AG04449 (cell line): ENCODE measurements around the gene ID4.

Experiments
- CTCF ChIA-PET: fragments of 350-600 bp; formaldehyde crosslinking; extraction: SDS; loops from one replicate; lab custom pipeline; 2021; ENCODE audit warnings: antibody characterized with exemption; lab: Yijun Ruan, JAX
- POLR2A ChIA-PET: fragments of 400-600, 350-600 bp; formaldehyde crosslinking; extraction: SDS; loops from one replicate; lab custom pipeline; 2020; ENCODE audit warnings: antibody characterized with exemption, inconsistent platforms; lab: Yijun Ruan, JAX
- DNase-seq: peaks from one replicate; pipeline ENCODE4 v3.0.0-alpha.2; 2010; ENCODE audit warnings: low read depth, low spot score
- H3K4me3 ChIP-seq: 2 replicates; pipeline ENCODE4 v1.5.1; 2011; ENCODE audit warnings: low read depth, mild to moderate bottlenecking, control low read depth, low read length
- TF ChIP-seq, protein P1 (sequence below): IDR thresholded peaks from one replicate; pipeline ENCODE4 v1.5.1; 2011; ENCODE audit warnings: mild to moderate bottlenecking, moderate library complexity, low read length, control low read depth, inconsistent platforms; ENCODE audit not compliant: insufficient read depth; ENCODE audit errors: missing control alignments

ID4 gene

GRCh38 chr6:19857139-19857538, 20.0 kb downstream of the ID4 start:
- CTCF ChIA-PET = no interaction called here
- DNase-seq = no peak
- POLR2A ChIA-PET = no interaction called here
- TF ChIP-seq, protein P1, sequence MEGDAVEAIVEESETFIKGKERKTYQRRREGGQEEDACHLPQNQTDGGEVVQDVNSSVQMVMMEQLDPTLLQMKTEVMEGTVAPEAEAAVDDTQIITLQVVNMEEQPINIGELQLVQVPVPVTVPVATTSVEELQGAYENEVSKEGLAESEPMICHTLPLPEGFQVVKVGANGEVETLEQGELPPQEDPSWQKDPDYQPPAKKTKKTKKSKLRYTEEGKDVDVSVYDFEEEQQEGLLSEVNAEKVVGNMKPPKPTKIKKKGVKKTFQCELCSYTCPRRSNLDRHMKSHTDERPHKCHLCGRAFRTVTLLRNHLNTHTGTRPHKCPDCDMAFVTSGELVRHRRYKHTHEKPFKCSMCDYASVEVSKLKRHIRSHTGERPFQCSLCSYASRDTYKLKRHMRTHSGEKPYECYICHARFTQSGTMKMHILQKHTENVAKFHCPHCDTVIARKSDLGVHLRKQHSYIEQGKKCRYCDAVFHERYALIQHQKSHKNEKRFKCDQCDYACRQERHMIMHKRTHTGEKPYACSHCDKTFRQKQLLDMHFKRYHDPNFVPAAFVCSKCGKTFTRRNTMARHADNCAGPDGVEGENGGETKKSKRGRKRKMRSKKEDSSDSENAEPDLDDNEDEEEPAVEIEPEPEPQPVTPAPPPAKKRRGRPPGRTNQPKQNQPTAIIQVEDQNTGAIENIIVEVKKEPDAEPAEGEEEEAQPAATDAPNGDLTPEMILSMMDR = no peak
- no peak overlapping the region for H3K4me3 ChIP-seq

GRCh38 chr6:19857703-19858102, 20.5 kb downstream of the ID4 start:
- POLR2A ChIA-PET = no interaction called here

DNA sequence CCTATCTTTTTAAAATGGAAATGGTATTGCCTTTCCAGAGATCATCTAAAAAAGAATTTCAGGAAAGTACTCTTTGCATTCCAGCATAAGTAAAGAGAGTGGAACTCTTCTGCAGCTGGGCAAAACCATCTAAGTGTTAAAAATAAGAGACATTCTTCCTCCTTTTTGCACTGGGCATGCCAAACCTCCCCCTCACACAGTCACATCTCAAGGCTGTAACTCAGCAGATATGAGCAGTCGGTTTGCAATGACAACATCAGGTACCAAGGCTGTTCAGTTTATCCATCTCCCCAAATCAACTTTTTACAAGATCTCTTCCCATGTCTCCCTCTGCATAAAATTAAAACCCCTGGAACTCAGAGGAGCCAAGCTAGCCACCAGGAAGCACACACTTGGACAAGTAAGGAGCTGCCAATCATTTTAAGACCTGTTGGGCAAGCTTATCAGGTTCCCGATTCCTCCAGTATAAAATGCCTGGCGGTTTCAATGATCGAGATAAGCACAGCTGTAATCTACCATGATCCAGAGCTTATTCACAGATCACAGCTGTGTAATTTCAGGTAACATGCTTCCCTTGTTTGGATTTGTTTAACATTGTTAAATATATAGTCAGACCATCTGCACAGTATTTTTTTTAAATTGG, 23.2 kb downstream of the ID4 start:
- TF ChIP-seq, protein P1 = no peak
- ChIA-PET POLR2A (no interaction called here), CTCF (interaction anchor here (1.7 to 2.0 kb wide), 2 partner anchors 8 to 9 kb away, joined by 4 to 8 read pairs; no protein-coding TSS in a partner anchor)
- no peak overlapping the region for H3K4me3 ChIP-seq
- no peak for DNase-seq

More at GRCh38 chr6:19857703-19858102, 20.5 kb downstream of the ID4 start:
- TF ChIP-seq, protein P1 = no peak
- no peak overlapping the region for H3K4me3 ChIP-seq
- CTCF ChIA-PET = no interaction called here
- no peak for DNase-seq

GRCh38 chr6:19864285-19864684, 27.1 kb downstream of the ID4 start:
- H3K4me3 ChIP-seq = no peak overlapping the region
- CTCF ChIA-PET = interaction anchor here (1.8 kb wide), 1 partner anchor 13 kb away, joined by 8 read pairs; no protein-coding TSS in a partner anchor

GRCh38 chr6:19865178-19865577, 28.0 kb downstream of the ID4 start:
- DNase-seq = no peak
- no peak overlapping the region for H3K4me3 ChIP-seq
- ChIA-PET POLR2A (no interaction called here), CTCF (no interaction called here)
- TF ChIP-seq, protein P1 = no peak

More at GRCh38 chr6:19864285-19864684, 27.1 kb downstream of the ID4 start:
- TF ChIP-seq, protein P1 = no peak
- no peak for DNase-seq
- POLR2A ChIA-PET = no interaction called here

DNA sequence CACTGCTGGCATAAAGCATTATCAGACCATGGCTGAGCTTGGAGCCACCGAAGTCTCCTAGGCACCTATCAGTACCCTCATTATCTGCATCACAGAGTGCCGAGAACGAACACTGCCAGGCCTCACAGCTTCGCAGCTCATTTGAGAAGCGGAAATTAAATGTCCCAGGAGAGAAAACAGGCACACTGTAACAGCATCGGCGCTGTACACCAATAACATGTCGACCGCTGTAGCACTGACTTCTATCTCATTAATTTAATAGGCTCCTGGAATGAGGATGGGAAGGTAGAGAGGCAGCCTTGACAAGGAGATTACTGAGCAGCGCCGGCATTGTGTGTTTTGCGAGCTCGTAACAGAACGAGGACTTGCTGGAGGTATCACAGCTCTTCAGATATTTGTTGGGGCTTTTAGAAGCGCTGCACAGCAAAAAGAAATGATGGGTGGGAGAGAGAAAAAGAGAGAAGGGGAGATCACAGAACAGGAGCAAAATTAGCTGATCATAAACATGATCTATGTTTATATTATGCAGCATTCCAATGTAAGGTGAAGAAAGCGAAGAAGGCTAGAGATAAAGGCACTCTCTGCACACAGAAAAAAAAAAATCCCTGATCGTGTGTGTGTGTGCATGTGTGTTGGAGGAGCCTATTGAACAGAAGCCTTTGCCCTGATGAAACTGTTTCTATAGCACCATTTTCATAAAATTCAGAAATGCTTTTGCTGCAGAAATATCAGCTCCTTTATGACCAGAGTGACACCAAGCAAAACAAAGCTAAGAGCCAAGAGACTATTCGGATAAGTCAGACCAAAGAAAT, 29.2 kb downstream of the ID4 start:
- DNase-seq = no peak
- TF ChIP-seq, protein P1 = no peak
- ChIA-PET CTCF (interaction anchor here (0.5 to 1.2 kb wide), 2 partner anchors 11 to 15 kb away, joined by 3 to 6 read pairs; no protein-coding TSS in a partner anchor), POLR2A (no interaction called here)
- H3K4me3 ChIP-seq = no peak overlapping the region
